Sigmoid colon (tissue), 7 donors: ENCODE measurements around the gene TMEM30A. TPM values are rescaled to one million over a fixed set of nuclear protein-coding genes. Genes with fewer than 3 reads are reported as not detected.
A peak's percentile ranks its signal among the peaks of the same experiment; 100 is the strongest.

Experiments
- DNase-seq: peaks from one replicate; pipeline ENCODE4 v3.0.0-alpha.2; 2019
- H3K27ac ChIP-seq, 4 donors: fragments of 200-600 bp; sonication (generic); one replicate each; pipeline ENCODE4 v1.5.1; 2016 to 2019; ENCODE audit warnings: mild to moderate bottlenecking in 1 of 4
- H3K27me3 ChIP-seq, 3 donors: fragments of 200-600 bp; sonication (generic); one replicate each; pipeline ENCODE4 v1.5.1; 2019; ENCODE audit warnings: mild to moderate bottlenecking in 1 of 3
- H3K36me3 ChIP-seq, 4 donors: fragments of 200-600 bp; sonication (generic); one replicate each; pipeline ENCODE4 v1.5.1; 2016 to 2019
- H3K4me1 ChIP-seq, 4 donors: fragments of 200-600 bp; sonication (generic); one replicate each; pipeline ENCODE4 v1.5.1; 2017 to 2019
- H3K4me3 ChIP-seq, 4 donors: fragments of 200-600 bp; sonication (generic); one replicate each; pipeline ENCODE4 v1.5.1; 2017 to 2019; ENCODE audit warnings: mild to moderate bottlenecking in 2 of 4, moderate library complexity in 1 of 4
- H3K9me3 ChIP-seq, 4 donors: fragments of 200-600 bp in 3 of 4; sonication (generic) in 3 of 4; one replicate each; pipeline versions ENCODE4 v1.5.1 to v1.6.1; 2013 to 2019
- EP300 ChIP-seq, 4 donors: sonication (generic); formaldehyde crosslinking; IDR thresholded peaks; one replicate each; pipeline ENCODE4 v1.6.1; 2017; ENCODE audit warnings: antibody characterized with exemption in 4 of 4
- POLR2A ChIP-seq, 2 donors: fragments of 450-650 bp; IDR thresholded peaks; one replicate each; pipeline ENCODE4 v1.6.1; 2016; ENCODE audit warnings: antibody characterized with exemption in 2 of 2, mild to moderate bottlenecking in 2 of 2, moderate library complexity in 2 of 2
- POLR2AphosphoS5 ChIP-seq, 4 donors: sonication (generic); formaldehyde crosslinking; IDR thresholded peaks; one replicate each; pipeline ENCODE4 v1.6.1; 2017; ENCODE audit warnings: antibody characterized with exemption in 4 of 4
- WGBS, 2 donors: extraction: QIAGEN DNeasy Blood & Tissue Kit; methylation state at CpG; one replicate each; pipeline ENCODE4 v1.1.7; 2013; 5-methylcytosine and 5-hydroxymethylcytosine counted together
- intact Hi-C: fragments of 100-400 bp; cut with DNase I; formaldehyde crosslinking; loops from one replicate; pipeline ENCODE4 v1.15.1; 2023
- polyA plus RNA-seq, 3 donors: library from polyadenylated mRNA; stranded (reverse); fragments of 200-250 nt; gene quantifications; one replicate each; pipeline ENCODE4 v1.2.3, GENCODE V29; 2013
- total RNA-seq, 4 donors: library from RNA; depleted of rRNA; stranded (reverse); fragments of >200 nt; gene quantifications; one replicate each; pipeline ENCODE4 v1.1.0, GENCODE V29; 2016
- TF ChIP-seq, protein P1 (sequence below), 4 experiments: fragments of 450-650 bp in 3 of 4; fragments of 200-600 bp in 1 of 4; IDR thresholded peaks; one replicate each; pipeline ENCODE4 v1.5.1; 2016 to 2019; ENCODE audit warnings: antibody characterized with exemption in 4 of 4, mild to moderate bottlenecking in 3 of 4, moderate library complexity in 2 of 4
- donor health status: healthy with polysubstance abuse.
- donor health status: Bipolar disorder and iron deficiency.
- donor health status: healthy.

The TMEM30A gene
- total and polyA plus RNA-seq, 7 donors: 10.8 to 95.6 (median 69.5) TPM

DNA sequence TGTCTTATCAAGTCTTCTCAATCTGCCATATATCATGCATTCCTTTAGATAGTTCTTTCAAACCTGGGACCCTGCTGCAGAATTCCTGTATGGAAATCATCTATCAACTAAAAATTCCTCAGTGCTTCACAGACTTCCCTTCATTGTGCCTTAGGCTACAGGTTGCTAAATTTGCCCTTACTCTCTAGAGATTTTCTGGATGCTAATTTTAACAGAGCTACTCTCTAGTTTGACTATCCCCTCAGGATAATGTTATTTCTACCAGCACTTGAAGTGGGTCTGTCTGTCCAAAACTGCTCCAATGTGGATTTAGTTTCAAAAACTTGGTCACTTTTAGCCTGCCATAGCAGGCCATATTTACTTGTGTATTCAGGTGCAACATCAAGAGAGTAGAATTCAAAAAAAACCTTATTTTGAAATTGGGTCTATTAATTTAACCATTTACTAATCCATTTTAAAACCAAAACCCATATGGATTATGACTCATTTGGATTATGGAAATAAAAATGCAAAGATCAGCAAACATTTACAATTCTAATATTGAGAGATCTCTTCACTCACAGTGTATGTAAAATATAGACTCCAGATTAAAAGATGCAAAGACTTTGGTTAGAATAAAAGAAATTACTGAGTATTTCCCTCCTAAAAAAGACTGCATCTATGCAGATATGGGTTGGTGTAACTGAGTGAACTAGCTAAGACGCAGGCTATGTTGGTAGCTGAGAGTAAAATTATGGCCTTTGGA is 27.1 kb downstream of the TMEM30A start:
- WGBS, 2 donors: 96 to 99% methylated on average over 1 of the region's 1 CpG
- DNase-seq: no peak
- no peaks in the 10 kb centered on the region for H3K9me3 ChIP-seq
- H3K36me3 ChIP-seq: peaks cover 0 to 76% (median 2%) of the 10 kb centered on the region in 4 donors
- H3K4me1 ChIP-seq: no peaks in the 10 kb centered on the region
- H3K4me3 ChIP-seq: no peak overlapping the region
- intact Hi-C loops: no loop called here
- no peaks in the 10 kb centered on the region for H3K27me3 ChIP-seq
- TF ChIP-seq, protein P1, sequence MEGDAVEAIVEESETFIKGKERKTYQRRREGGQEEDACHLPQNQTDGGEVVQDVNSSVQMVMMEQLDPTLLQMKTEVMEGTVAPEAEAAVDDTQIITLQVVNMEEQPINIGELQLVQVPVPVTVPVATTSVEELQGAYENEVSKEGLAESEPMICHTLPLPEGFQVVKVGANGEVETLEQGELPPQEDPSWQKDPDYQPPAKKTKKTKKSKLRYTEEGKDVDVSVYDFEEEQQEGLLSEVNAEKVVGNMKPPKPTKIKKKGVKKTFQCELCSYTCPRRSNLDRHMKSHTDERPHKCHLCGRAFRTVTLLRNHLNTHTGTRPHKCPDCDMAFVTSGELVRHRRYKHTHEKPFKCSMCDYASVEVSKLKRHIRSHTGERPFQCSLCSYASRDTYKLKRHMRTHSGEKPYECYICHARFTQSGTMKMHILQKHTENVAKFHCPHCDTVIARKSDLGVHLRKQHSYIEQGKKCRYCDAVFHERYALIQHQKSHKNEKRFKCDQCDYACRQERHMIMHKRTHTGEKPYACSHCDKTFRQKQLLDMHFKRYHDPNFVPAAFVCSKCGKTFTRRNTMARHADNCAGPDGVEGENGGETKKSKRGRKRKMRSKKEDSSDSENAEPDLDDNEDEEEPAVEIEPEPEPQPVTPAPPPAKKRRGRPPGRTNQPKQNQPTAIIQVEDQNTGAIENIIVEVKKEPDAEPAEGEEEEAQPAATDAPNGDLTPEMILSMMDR (IDR thresholded peaks at IDR 0.05): no peak
- TF ChIP-seq EP300 (IDR thresholded peaks at IDR 0.05): no peak
- no peak for TF ChIP-seq POLR2A (IDR thresholded peaks at IDR 0.05)
- TF ChIP-seq POLR2AphosphoS5 (IDR thresholded peaks at IDR 0.05): no peak
- no peak overlapping the region for H3K27ac ChIP-seq

DNA sequence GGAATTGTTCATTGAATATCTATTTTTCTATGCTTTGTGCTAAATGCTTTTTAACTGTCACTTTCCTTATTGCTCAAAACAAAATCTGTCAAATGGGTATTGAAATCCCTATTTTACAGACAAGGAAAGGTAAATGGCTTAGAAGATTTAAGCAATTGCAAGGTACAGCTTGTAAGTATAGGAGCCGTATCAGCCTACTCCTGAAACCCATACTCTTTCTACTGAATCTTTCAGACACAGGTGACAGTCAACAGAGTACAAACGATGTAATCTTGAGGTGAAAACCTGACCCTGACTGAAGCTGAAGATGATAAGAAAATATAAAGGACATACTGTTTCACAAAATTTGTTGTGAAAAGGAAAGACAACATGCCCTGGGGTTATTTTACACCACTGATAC is 34.0 kb downstream of the TMEM30A start:
- Histone ChIP-seq H3K27ac (no peak overlapping the region), H3K27me3 (no peaks in the 10 kb centered on the region), H3K36me3 (peaks cover 0 to 20% (median 0%) of the 10 kb centered on the region in 4 donors), H3K4me1 (no peaks in the 10 kb centered on the region), H3K4me3 (no peak overlapping the region), H3K9me3 (no peaks in the 10 kb centered on the region)
- no peak for DNase-seq
- TF ChIP-seq, protein P1 (IDR thresholded peaks at IDR 0.05): no peak
- TF ChIP-seq POLR2A (IDR thresholded peaks at IDR 0.05) (no peak), POLR2AphosphoS5 (IDR thresholded peaks at IDR 0.05) (no peak), EP300 (IDR thresholded peaks at IDR 0.05) (no peak)
- 85 to 87% methylated on average over 2 of the region's 2 CpGs for WGBS, 2 donors
- intact Hi-C loops: no loop called here

DNA sequence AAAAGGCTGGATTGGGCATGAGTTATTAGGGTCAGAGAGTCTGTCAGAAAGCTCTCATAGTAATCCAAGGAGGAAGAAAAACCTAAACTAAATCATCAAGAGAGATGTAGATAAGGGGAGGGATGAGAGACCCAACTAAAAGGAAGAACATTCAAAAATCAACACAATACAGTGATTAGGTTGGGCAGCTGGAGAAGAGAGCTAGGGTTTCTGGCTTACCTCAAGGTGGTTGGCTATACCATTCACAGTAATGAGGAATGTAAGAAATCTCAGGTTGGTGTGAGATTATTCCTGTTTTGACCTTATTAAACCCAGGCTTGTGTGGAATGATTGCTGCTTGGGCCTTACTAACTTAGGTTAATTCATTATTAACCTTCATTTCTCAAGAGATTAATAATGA is 34.8 kb downstream of the TMEM30A start:
- DNase-seq: no peak
- Histone ChIP-seq H3K9me3 (no peaks in the 10 kb centered on the region), H3K4me3 (no peak overlapping the region), H3K27me3 (no peaks in the 10 kb centered on the region), H3K4me1 (peaks cover 0 to under 1% (median 0%) of the 10 kb centered on the region in 4 donors), H3K36me3 (peaks cover 0 to 13% (median 0%) of the 10 kb centered on the region in 4 donors), H3K27ac (no peak overlapping the region)
- no peak for TF ChIP-seq POLR2AphosphoS5 (IDR thresholded peaks at IDR 0.05)
- no peak for TF ChIP-seq POLR2A (IDR thresholded peaks at IDR 0.05)
- TF ChIP-seq EP300 (IDR thresholded peaks at IDR 0.05): no peak
- TF ChIP-seq, protein P1 (IDR thresholded peaks at IDR 0.05): no peak
- intact Hi-C loops: no loop called here

DNA sequence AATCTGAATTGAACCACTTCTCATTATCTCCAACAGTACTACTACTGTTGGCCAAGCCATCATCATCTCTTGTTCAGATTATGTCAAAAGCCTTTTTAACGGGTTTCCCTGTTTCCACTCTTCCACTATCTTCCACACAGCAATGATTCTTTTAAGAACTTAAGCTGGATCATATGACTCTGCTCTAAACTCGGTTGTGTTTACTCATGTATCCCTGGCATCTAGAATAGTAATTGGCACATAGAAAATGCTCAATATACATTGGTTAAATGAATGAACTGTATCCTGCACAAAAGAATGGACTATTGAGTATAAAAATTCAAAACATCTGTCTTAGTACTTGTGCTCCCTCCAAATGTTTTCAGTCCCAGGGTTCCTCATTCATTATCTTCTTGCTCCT is 38.2 kb downstream of the TMEM30A start:
- intact Hi-C loops: no loop called here
- Histone ChIP-seq H3K27ac (no peak overlapping the region), H3K9me3 (no peaks in the 10 kb centered on the region), H3K36me3 (no peaks in the 10 kb centered on the region), H3K4me1 (peaks cover 0 to 22% (median 18%) of the 10 kb centered on the region in 4 donors), H3K27me3 (no peaks in the 10 kb centered on the region), H3K4me3 (no peak overlapping the region)
- WGBS, 2 donors: 29 to 69% methylated on average over 2 of the region's 2 CpGs
- no peak for DNase-seq
- no peak for TF ChIP-seq POLR2A (IDR thresholded peaks at IDR 0.05)
- no peak for TF ChIP-seq EP300 (IDR thresholded peaks at IDR 0.05)
- TF ChIP-seq POLR2AphosphoS5 (IDR thresholded peaks at IDR 0.05): no peak

DNA sequence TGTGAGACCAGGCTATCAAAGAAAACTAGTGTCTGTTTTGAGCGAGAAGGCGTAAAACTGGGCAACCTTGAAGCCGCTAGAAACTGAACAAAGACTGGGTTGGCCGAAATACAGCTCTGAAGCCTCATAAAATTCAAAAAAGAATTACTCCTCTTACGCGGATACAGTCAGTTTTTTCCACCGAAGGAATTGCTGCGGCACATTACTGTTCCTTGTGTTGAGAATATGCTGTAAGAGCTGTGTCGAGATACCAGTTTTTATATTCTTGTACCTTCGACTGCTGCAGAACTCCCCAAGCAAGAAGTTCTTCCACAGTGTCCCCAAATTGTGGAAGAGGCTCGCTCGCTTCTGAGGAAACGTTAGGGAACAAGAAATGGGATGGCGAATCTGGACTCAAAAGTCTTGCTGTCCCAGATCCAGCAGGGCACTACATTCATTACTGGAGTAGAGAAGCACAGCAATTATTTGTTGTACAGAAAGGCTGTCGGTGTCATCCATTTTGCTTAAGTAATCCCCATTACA is 40.5 kb downstream of the TMEM30A start:
- peaks cover 5 to 22% (median 8%) of the 10 kb centered on the region in 4 donors for H3K36me3 ChIP-seq
- H3K4me1 ChIP-seq: peaks cover 0 to 32% (median 24%) of the 10 kb centered on the region in 4 donors
- no peaks in the 10 kb centered on the region for H3K9me3 ChIP-seq
- H3K4me3 ChIP-seq: peak overlapping the region; percentile 73 to 94 (median 78)
- TF ChIP-seq EP300 (IDR thresholded peaks at IDR 0.05): no peak
- TF ChIP-seq POLR2A (IDR thresholded peaks at IDR 0.05): no peak
- no peak for TF ChIP-seq POLR2AphosphoS5 (IDR thresholded peaks at IDR 0.05)
- TF ChIP-seq, protein P1 (IDR thresholded peaks at IDR 0.05): no peak
- intact Hi-C loops: no loop called here
- peak overlapping the region; percentile 91 to 96 (median 93) for H3K27ac ChIP-seq
- no peaks in the 10 kb centered on the region for H3K27me3 ChIP-seq
- 14 to 19% methylated on average over 15 of the region's 15 CpGs for WGBS, 2 donors
- no peak for DNase-seq
